ENCODE measurements around the gene SDHB. TPM values are rescaled to one million over a fixed set of nuclear protein-coding genes. Genes with fewer than 3 reads are reported as not detected.

The SDHB gene
- total and polyA plus RNA-seq, 2 of the 8 experiments (the other 6 are each of a cell fraction or from before 2014, with no cell fraction given) = 84.0 to 98.7 TPM

- TF ChIP-seq POLR2A (IDR thresholded peaks at IDR 0.05; ENCODE audit: control extremely low read depth in 1 of 2, low read depth in 2 of 2, low read length in 2 of 2) = no peak
Measured at GRCh38 chr1:17011092-17011438, 42.8 kb downstream of the SDHB start (continued).
